Measurements from ENCODE around the gene DUS1L.

The DUS1L gene

DNA sequence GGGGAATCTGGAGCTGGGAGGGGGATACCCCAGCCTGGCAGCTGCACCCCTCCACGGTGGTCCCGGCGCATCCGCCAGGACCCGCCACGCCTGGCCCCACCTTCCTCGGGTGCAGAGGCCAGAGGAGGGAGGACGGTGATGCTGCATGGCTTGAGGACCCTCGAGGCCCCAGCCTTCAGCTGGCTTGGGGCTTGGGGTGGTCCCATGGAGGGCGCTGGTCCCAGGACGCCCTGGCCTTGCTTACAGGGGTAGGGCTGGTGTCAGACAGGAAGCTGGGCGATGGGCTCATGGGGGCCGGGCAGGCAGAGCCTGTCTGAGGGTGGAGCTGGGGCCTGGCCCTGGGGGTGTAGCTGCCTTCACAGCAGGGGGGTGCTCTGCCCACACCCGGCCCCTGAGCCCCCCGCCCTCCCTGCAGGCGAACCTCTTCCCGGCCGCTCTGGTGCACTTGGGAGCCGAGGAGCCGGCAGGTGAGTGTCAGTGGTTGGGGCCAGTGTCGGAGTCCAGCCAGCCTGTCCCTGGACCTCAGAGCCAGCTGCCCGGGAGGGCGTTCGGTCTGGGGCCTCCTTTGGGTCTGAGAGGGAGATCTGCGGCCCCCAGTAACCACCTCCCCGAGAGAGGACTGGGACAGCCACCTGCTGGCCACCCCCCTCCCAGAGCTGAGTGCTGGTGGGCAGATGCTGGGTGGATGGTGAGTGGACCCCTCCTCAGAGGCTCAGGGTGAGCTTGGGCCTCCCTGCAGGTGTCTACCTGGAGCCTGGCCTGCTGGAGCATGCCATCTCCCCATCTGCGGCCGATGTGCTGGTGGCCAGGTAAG, 49.3 kb downstream of the DUS1L start:
- H3F3A ChIP-seq (ENCODE audit: control insufficient read depth, insufficient read depth): peaks cover 3% of the 10 kb centered on the region; the same call in 1 of the 2 replicates
- H3K36me3 ChIP-seq (ENCODE audit: control insufficient read depth, low read length): peaks cover 7% of the 10 kb centered on the region
- H3K4me1 ChIP-seq (ENCODE audit: control insufficient read depth, low read length): peaks cover 15% of the 10 kb centered on the region
- no peaks in the 10 kb centered on the region for H3K9me3 ChIP-seq (ENCODE audit: control insufficient read depth, insufficient read depth, low read length)
- H3K9me2 ChIP-seq (replicated peaks; ENCODE audit: control insufficient read depth, low read length): no peaks in the 10 kb centered on the region
- H3K4me2 ChIP-seq (ENCODE audit: low read length): no peak overlapping the region
- TF ChIP-seq CTCF (IDR thresholded peaks at IDR 0.05; ENCODE audit: low read depth, low read length, poor library complexity, severe bottlenecking) (no peak), EZH2phosphoT487 (IDR thresholded peaks at IDR 0.05; ENCODE audit: borderline replicate concordance, low read length) (no peak)
- H3K79me2 ChIP-seq (ENCODE audit: control insufficient read depth, low read length): peaks cover 10% of the 10 kb centered on the region; the same call in 1 of the 2 replicates
- H3K4me3 ChIP-seq (ENCODE audit: low read length): no peak overlapping the region
- no peak overlapping the region for H3K27ac ChIP-seq (ENCODE audit: low read depth, low read length)
- H3K27me3 ChIP-seq (ENCODE audit: control insufficient read depth, low read length): no peaks in the 10 kb centered on the region
- H4K20me1 ChIP-seq (ENCODE audit: control insufficient read depth, insufficient read depth, low read depth, low read length): peaks cover 8% of the 10 kb centered on the region; the same call in 1 of the 2 replicates

DNA sequence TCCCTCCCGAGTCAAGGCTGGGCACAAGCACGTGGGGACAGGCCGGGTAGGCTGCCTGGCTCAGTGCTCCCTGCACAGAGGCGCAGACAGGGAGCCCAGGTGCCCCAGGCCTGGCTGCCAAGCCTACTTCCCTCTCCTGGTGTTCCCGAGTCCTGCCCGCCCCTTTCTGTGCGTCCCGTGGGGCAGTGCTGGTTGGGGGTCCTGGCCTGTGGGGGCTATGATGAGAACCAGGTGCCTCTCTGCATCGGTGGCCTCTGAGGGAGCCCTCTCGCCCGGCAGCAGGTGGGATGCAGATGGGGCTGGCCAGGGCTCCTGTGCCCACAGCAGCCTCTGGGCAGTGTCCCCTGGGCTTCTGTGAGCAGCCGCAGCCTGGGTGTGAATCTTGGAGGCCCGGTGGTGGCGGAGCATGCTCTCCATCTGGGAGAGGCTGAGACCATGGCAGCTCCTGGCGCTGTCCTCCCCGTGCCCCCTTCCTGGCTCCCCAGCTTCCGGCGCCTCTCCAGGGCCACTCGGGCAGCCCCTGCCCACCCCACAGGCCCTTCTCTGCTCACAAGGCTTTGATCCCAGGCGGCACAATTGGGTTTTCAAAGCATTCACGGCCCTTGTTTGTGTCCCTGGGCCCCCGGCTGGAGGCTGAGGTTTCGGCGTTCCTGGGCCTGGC, 50.2 kb downstream of the DUS1L start:
- Histone ChIP-seq H3K79me2 (ENCODE audit: control insufficient read depth, low read length) (0 out of 2 replicates have a peak, but pooled peaks cover 2% of the 10 kb centered on the region), H3K27me3 (ENCODE audit: control insufficient read depth, low read length) (no peaks in the 10 kb centered on the region), H3K4me1 (ENCODE audit: control insufficient read depth, low read length) (peaks cover 9% of the 10 kb centered on the region), H3F3A (ENCODE audit: control insufficient read depth, insufficient read depth) (peaks cover 3% of the 10 kb centered on the region; the same call in 1 of the 2 replicates), H3K27ac (ENCODE audit: low read depth, low read length) (no peak overlapping the region), H3K9me3 (ENCODE audit: control insufficient read depth, insufficient read depth, low read length) (no peaks in the 10 kb centered on the region), H3K9me2 (replicated peaks; ENCODE audit: control insufficient read depth, low read length) (no peaks in the 10 kb centered on the region), H3K4me3 (ENCODE audit: low read length) (no peak overlapping the region), H3K36me3 (ENCODE audit: control insufficient read depth, low read length) (peaks cover 7% of the 10 kb centered on the region), H3K4me2 (ENCODE audit: low read length) (no peak overlapping the region), H4K20me1 (ENCODE audit: control insufficient read depth, insufficient read depth, low read depth, low read length) (peaks cover 6% of the 10 kb centered on the region; the same call in 1 of the 2 replicates)
- TF ChIP-seq EZH2phosphoT487 (IDR thresholded peaks at IDR 0.05; ENCODE audit: borderline replicate concordance, low read length) (no peak), CTCF (IDR thresholded peaks at IDR 0.05; ENCODE audit: low read depth, low read length, poor library complexity, severe bottlenecking) (no peak)

GRCh38 chr17:82014971-82015310, 50.7 kb downstream of the DUS1L start:
- H4K20me1 ChIP-seq (ENCODE audit: control insufficient read depth, insufficient read depth, low read depth, low read length): 0 out of 2 replicates have a peak, but pooled peaks cover 4% of the 10 kb centered on the region
- TF ChIP-seq EZH2phosphoT487 (IDR thresholded peaks at IDR 0.05; ENCODE audit: borderline replicate concordance, low read length) (no peak), CTCF (IDR thresholded peaks at IDR 0.05; ENCODE audit: low read depth, low read length, poor library complexity, severe bottlenecking) (no peak)
- H3K4me3 ChIP-seq (ENCODE audit: low read length): no peak overlapping the region
- H3K4me1 ChIP-seq (ENCODE audit: control insufficient read depth, low read length): peaks cover 6% of the 10 kb centered on the region
- no peaks in the 10 kb centered on the region for H3K27me3 ChIP-seq (ENCODE audit: control insufficient read depth, low read length)
- H3K27ac ChIP-seq (ENCODE audit: low read depth, low read length): no peak overlapping the region
- peaks cover 7% of the 10 kb centered on the region for H3K36me3 ChIP-seq (ENCODE audit: control insufficient read depth, low read length)
- no peak overlapping the region for H3K4me2 ChIP-seq (ENCODE audit: low read length)
- H3K79me2 ChIP-seq (ENCODE audit: control insufficient read depth, low read length): no peaks in the 10 kb centered on the region
- no peaks in the 10 kb centered on the region for H3K9me2 ChIP-seq (replicated peaks; ENCODE audit: control insufficient read depth, low read length)
- no peaks in the 10 kb centered on the region for H3K9me3 ChIP-seq (ENCODE audit: control insufficient read depth, insufficient read depth, low read length)
- peaks cover 3% of the 10 kb centered on the region; the same call in 1 of the 2 replicates for H3F3A ChIP-seq (ENCODE audit: control insufficient read depth, insufficient read depth)

Data from DOHH2 (cell line).